Measurements from ENCODE around the gene SUPT5H. TPM values are rescaled to one million over a fixed set of nuclear protein-coding genes. Genes with fewer than 3 reads are reported as not detected.

SUPT5H gene
- total and polyA plus RNA-seq, 8 donors = 61.7 to 127 (median 109) TPM

DNA sequence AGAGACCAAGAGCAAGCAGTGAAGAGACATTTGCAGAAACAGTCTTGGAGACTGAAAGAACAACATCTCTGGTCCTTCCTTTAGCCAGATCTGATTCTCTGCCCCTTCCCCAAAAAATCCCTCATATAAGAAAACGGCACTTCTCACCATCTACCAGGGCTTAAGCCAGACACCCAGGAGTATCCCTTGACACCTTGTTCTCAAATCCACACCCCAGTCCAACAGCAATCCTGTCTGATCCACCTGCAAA lies 34.6 kb upstream of the SUPT5H start:
- intact Hi-C loops (cut with DNase I; ENCODE audit: low total_unique reads) = no loop called here
- Histone ChIP-seq H3K27ac (peak overlapping the region; percentile 92 to 100 (median 98)), H3K4me1 (peaks cover 26 to 76% (median 59%) of the 10 kb centered on the region in 4 donors), H3K9me3 (no peaks in the 10 kb centered on the region), H3K4me3 (peak overlapping the region; percentile 91 to 95 (median 93)), H3K36me3 (peaks cover 15 to 23% (median 20%) of the 10 kb centered on the region in 4 donors), H3K27me3 (no peaks in the 10 kb centered on the region)
- no peak for TF ChIP-seq EP300 (IDR thresholded peaks at IDR 0.05)
- TF ChIP-seq, protein P1, sequence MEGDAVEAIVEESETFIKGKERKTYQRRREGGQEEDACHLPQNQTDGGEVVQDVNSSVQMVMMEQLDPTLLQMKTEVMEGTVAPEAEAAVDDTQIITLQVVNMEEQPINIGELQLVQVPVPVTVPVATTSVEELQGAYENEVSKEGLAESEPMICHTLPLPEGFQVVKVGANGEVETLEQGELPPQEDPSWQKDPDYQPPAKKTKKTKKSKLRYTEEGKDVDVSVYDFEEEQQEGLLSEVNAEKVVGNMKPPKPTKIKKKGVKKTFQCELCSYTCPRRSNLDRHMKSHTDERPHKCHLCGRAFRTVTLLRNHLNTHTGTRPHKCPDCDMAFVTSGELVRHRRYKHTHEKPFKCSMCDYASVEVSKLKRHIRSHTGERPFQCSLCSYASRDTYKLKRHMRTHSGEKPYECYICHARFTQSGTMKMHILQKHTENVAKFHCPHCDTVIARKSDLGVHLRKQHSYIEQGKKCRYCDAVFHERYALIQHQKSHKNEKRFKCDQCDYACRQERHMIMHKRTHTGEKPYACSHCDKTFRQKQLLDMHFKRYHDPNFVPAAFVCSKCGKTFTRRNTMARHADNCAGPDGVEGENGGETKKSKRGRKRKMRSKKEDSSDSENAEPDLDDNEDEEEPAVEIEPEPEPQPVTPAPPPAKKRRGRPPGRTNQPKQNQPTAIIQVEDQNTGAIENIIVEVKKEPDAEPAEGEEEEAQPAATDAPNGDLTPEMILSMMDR (IDR thresholded peaks at IDR 0.05) = no peak
- no peak for TF ChIP-seq POLR2A (IDR thresholded peaks at IDR 0.05)
- no peak for TF ChIP-seq POLR2AphosphoS5 (IDR thresholded peaks at IDR 0.05)
- WGBS, 5 donors = 21 to 56% (median 47%) methylated on average over 1 of the region's 1 CpG
- DNase-seq = no peak

GRCh38 chr19:39411081-39411831 lies 34.1 kb upstream of the SUPT5H start:
- Histone ChIP-seq H3K4me1 (peaks cover 23 to 71% (median 59%) of the 10 kb centered on the region in 4 donors), H3K27ac (peak overlapping the region; percentile 92 to 100 (median 98)), H3K27me3 (no peaks in the 10 kb centered on the region), H3K4me3 (peak overlapping the region; percentile 91 to 95 (median 93)), H3K9me3 (no peaks in the 10 kb centered on the region), H3K36me3 (peaks cover 15 to 23% (median 21%) of the 10 kb centered on the region in 4 donors)
- peak; percentile 86 to 89 for DNase-seq
- TF ChIP-seq EP300 (IDR thresholded peaks at IDR 0.05) (no peak), POLR2A (IDR thresholded peaks at IDR 0.05) (peak in 3 of 4 donors; percentile 79 to 85 (median 80)), POLR2AphosphoS5 (IDR thresholded peaks at IDR 0.05) (peak; percentile 5 to 99 (median 97))
- TF ChIP-seq, protein P1 (IDR thresholded peaks at IDR 0.05) = peak in 1 of 7 experiments; percentile 9
- intact Hi-C loops (cut with DNase I; ENCODE audit: low total_unique reads) = no loop called here
- WGBS, 5 donors = 6 to 11% (median 8%) methylated on average over 9 of the region's 9 CpGs

- intact Hi-C loops (cut with DNase I; ENCODE audit: low total_unique reads) = no loop called here
- DNase-seq = peak; percentile 96 to 97
- Histone ChIP-seq H3K4me1 (peaks cover 23 to 71% (median 63%) of the 10 kb centered on the region in 4 donors), H3K36me3 (peaks cover 17 to 28% (median 21%) of the 10 kb centered on the region in 4 donors), H3K4me3 (peak overlapping the region; percentile 91 to 95 (median 93)), H3K27me3 (no peaks in the 10 kb centered on the region), H3K9me3 (no peaks in the 10 kb centered on the region), H3K27ac (peak overlapping the region; percentile 71 to 100 (median 98))
- WGBS, 5 donors = 0% methylated on average over 7 of the region's 7 CpGs
- TF ChIP-seq POLR2AphosphoS5 (IDR thresholded peaks at IDR 0.05) = no peak
- TF ChIP-seq, protein P1 (IDR thresholded peaks at IDR 0.05) = peak in 6 of 7 experiments; percentile 79 to 99 (median 94)
These were observed 33.6 kb upstream of the SUPT5H start for GRCh38 chr19:39411832-39412099.

DNA sequence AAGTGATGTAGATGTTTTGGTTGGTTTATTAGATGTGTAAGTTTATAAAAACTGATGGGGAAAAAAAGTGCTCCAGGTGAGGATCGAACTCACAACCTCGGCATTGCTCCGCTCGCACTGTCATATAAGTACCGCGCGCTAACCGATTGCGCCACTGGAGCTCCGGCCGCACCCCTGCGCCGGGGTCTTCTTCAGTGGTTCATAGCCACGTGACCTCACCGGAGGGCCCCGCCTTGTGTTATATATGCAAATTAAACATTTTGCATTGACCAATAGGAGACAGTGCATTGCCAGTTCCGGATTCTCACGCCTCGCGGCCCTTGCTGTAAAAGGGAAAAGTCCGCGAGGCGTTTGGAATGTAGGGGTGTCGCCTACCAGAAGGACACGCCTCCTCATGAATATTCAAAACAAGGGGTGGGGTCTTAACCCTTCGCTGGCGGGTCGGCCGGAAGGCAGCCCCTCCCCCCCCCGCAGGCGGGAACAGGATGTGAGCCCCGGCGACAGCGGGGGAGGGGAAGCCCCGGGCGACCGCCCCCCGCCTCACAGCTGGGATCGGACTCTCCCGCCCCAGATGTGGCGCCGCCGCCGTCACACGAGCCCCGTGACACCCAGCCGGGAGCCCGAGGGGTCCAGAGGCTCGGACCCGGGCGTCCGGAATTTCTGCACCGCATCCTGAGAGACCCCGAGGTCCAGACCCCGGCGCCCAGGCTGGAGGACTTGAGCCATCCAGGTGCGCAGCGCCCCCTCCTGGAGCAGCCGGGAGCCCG lies 33.1 kb upstream of the SUPT5H start, which contains the start of gene PLEKHG2:
TSS of gene PLEKHG2 (plus strand) at position 570 of the 767 bp plus-strand sequence. CDS start 1,418 bp downstream, outside the sequence.
- Histone ChIP-seq H3K9me3 (no peaks in the 10 kb centered on the region), H3K4me3 (peak within 1 kb of the TSS; percentile 91 to 95 (median 93)), H3K27ac (peak within 1 kb of the TSS; percentile 92 to 100 (median 98)), H3K36me3 (peaks cover 18 to 28% (median 23%) of the 10 kb centered on the region in 4 donors), H3K27me3 (no peaks in the 10 kb centered on the region), H3K4me1 (peaks cover 23 to 70% (median 68%) of the 10 kb centered on the region in 4 donors)
- intact Hi-C loops (cut with DNase I; ENCODE audit: low total_unique reads) = no loop called here
- peak; percentile 74 to 99 (median 97) for TF ChIP-seq POLR2AphosphoS5 (IDR thresholded peaks at IDR 0.05)
- no peak for TF ChIP-seq EP300 (IDR thresholded peaks at IDR 0.05)
- peak in 2 of 4 donors; percentile 79 to 95 for TF ChIP-seq POLR2A (IDR thresholded peaks at IDR 0.05)
- TF ChIP-seq, protein P1 (IDR thresholded peaks at IDR 0.05) = peak in 4 of 7 experiments; percentile 69 to 85 (median 78)
- DNase-seq = peak; percentile 97 to 99
- WGBS, 5 donors = 0 to 1% (median 1%) methylated on average over 25 to 59 of the region's 60 CpGs
